Measurements from ENCODE around the gene NUDT4.
A peak's percentile ranks its signal among the peaks of the same experiment; 100 is the strongest.

Gene NUDT4

GRCh38 chr12:93351726-93352125 is 26.0 kb upstream of the NUDT4 start:
- TF ChIP-seq POLR2A (IDR thresholded peaks at IDR 0.05; ENCODE audit: low read depth, low read length) (no peak), POLR2AphosphoS5 (IDR thresholded peaks at IDR 0.05; ENCODE audit: low read depth, low read length) (no peak), TAF1 (IDR thresholded peaks at IDR 0.05; ENCODE audit: borderline replicate concordance, low read depth, low read length) (no peak)
- DNase-seq (ENCODE audit: insufficient read length): no peak
- no peak for FAIRE-seq

DNA sequence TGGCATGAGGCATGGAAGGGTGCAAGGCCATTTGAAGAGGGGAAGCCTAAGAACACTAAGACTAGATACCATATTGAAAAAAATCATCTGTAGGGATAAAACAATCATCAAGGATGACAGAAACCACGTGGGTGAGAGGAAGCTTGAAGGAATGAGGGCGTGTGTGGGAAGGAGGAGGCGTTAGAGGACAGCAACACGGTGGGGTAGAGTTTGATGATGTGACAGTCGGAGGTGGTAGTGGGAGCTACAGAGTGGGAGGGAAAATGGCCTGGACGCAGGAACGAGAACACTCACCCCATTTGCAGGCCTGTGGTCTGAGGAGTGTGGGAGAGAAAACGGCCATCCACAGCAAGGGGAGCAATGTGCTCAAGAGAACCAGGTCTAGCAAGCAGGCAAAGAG is 25.4 kb upstream of the NUDT4 start:
- FAIRE-seq: no peak
- TF ChIP-seq POLR2A (IDR thresholded peaks at IDR 0.05; ENCODE audit: low read depth, low read length): no peak
- no peak for TF ChIP-seq TAF1 (IDR thresholded peaks at IDR 0.05; ENCODE audit: borderline replicate concordance, low read depth, low read length)
- TF ChIP-seq POLR2AphosphoS5 (IDR thresholded peaks at IDR 0.05; ENCODE audit: low read depth, low read length): no peak
- DNase-seq (ENCODE audit: insufficient read length): no peak

GRCh38 chr12:93356214-93356613 is 21.5 kb upstream of the NUDT4 start:
- FAIRE-seq (no peak), DNase-seq (ENCODE audit: insufficient read length) (no peak)
- no peak for TF ChIP-seq TAF1 (IDR thresholded peaks at IDR 0.05; ENCODE audit: borderline replicate concordance, low read depth, low read length)
- no peak for TF ChIP-seq POLR2A (IDR thresholded peaks at IDR 0.05; ENCODE audit: low read depth, low read length)
- TF ChIP-seq POLR2AphosphoS5 (IDR thresholded peaks at IDR 0.05; ENCODE audit: low read depth, low read length): no peak

- FAIRE-seq: peak; percentile 68
- no peak for DNase-seq (ENCODE audit: insufficient read length)
- no peak for TF ChIP-seq TAF1 (IDR thresholded peaks at IDR 0.05; ENCODE audit: borderline replicate concordance, low read depth, low read length)
- no peak for TF ChIP-seq POLR2A (IDR thresholded peaks at IDR 0.05; ENCODE audit: low read depth, low read length)
- no peak for TF ChIP-seq POLR2AphosphoS5 (IDR thresholded peaks at IDR 0.05; ENCODE audit: low read depth, low read length)
These were observed 19.7 kb upstream of the NUDT4 start for GRCh38 chr12:93358058-93358457.

GRCh38 chr12:93358821-93359220 is 18.9 kb upstream of the NUDT4 start:
- no peak for FAIRE-seq
- DNase-seq (ENCODE audit: insufficient read length): no peak
- no peak for TF ChIP-seq TAF1 (IDR thresholded peaks at IDR 0.05; ENCODE audit: borderline replicate concordance, low read depth, low read length)
- TF ChIP-seq POLR2AphosphoS5 (IDR thresholded peaks at IDR 0.05; ENCODE audit: low read depth, low read length): no peak
- no peak for TF ChIP-seq POLR2A (IDR thresholded peaks at IDR 0.05; ENCODE audit: low read depth, low read length)

DNA sequence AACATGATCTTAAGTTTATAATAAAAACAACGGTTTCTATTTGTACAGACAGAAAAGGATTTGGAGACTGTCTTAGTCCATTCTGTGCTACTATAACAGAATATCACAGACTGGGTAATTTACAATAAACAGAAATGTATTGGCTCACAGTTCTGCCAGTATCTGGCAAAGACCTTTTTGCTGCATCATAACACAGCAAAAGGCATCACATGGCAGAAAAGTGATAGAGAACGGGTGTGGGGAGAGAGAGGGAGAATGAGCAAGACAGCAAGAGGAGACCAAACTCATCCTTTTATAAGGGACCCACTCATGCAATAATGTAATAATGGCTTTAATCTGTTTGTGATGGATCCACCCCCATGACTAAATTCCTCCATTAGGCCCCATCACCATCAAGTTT is 17.0 kb upstream of the NUDT4 start:
- no peak for FAIRE-seq

GRCh38 chr12:93361151-93361919 is 16.4 kb upstream of the NUDT4 start:
- FAIRE-seq: no peak
- TF ChIP-seq POLR2AphosphoS5 (IDR thresholded peaks at IDR 0.05; ENCODE audit: low read depth, low read length): no peak
- no peak for TF ChIP-seq TAF1 (IDR thresholded peaks at IDR 0.05; ENCODE audit: borderline replicate concordance, low read depth, low read length)
- no peak for TF ChIP-seq POLR2A (IDR thresholded peaks at IDR 0.05; ENCODE audit: low read depth, low read length)
- no peak for DNase-seq (ENCODE audit: insufficient read length)

More for the DNA sequence above, 17.0 kb upstream of the NUDT4 start:
- no peak for DNase-seq (ENCODE audit: insufficient read length)
- TF ChIP-seq TAF1 (IDR thresholded peaks at IDR 0.05; ENCODE audit: borderline replicate concordance, low read depth, low read length): no peak
- TF ChIP-seq POLR2A (IDR thresholded peaks at IDR 0.05; ENCODE audit: low read depth, low read length): no peak
- no peak for TF ChIP-seq POLR2AphosphoS5 (IDR thresholded peaks at IDR 0.05; ENCODE audit: low read depth, low read length)

- no peak for FAIRE-seq
- TF ChIP-seq TAF1 (IDR thresholded peaks at IDR 0.05; ENCODE audit: borderline replicate concordance, low read depth, low read length) (no peak), POLR2A (IDR thresholded peaks at IDR 0.05; ENCODE audit: low read depth, low read length) (no peak), POLR2AphosphoS5 (IDR thresholded peaks at IDR 0.05; ENCODE audit: low read depth, low read length) (no peak)
- DNase-seq (ENCODE audit: insufficient read length): no peak
These were observed 13.9 kb upstream of the NUDT4 start for GRCh38 chr12:93363841-93364297.

- DNase-seq (ENCODE audit: insufficient read length) (no peak), FAIRE-seq (no peak)
- TF ChIP-seq POLR2A (IDR thresholded peaks at IDR 0.05; ENCODE audit: low read depth, low read length) (no peak), POLR2AphosphoS5 (IDR thresholded peaks at IDR 0.05; ENCODE audit: low read depth, low read length) (no peak)
These were observed 11.9 kb upstream of the NUDT4 start for GRCh38 chr12:93365616-93366405.

DNA sequence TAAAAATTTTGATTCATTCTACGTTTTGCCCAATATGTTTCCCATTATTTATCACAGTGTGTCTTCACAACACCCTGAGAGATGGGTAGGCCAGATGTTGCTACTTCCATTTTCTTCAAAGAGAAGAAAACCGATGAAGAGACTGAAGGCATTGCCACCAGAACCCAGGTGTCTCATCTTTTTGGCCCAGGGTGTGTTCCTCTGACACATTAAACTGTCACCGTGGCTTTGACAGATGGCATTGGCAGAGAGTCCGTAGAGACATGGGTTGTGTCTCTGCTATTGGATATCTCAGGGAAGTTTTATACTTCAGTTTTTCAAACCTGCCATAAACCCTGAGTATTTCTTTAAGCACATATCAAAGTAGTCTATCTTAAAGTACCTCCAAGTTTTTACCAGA is 11.3 kb upstream of the NUDT4 start:
- no peak for FAIRE-seq
- no peak for DNase-seq (ENCODE audit: insufficient read length)
- TF ChIP-seq POLR2A (IDR thresholded peaks at IDR 0.05; ENCODE audit: low read depth, low read length): no peak
- no peak for TF ChIP-seq POLR2AphosphoS5 (IDR thresholded peaks at IDR 0.05; ENCODE audit: low read depth, low read length)
- TF ChIP-seq TAF1 (IDR thresholded peaks at IDR 0.05; ENCODE audit: borderline replicate concordance, low read depth, low read length): no peak

DNA sequence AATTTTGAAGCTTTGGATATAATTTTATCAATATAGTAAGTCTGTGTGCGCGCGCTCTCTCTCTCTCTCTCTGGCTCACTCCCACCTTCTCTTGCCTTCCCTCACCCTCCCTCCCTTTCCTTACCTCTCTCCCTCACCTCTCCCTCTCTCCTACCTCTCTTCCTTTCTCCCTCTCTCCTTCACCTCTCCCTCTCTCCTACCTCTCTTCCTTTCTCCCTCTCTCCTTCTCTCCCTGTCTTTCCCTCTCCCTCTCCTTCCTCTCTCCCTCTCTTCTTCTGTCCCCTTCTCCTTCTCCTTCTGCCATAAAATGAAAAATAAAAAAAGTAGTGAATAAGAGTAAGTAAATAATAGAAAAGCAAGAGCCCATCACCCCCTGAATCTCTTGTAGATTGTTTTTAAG is 9.0 kb upstream of the NUDT4 start:
- FAIRE-seq (no peak), DNase-seq (ENCODE audit: insufficient read length) (no peak)
- TF ChIP-seq TAF1 (IDR thresholded peaks at IDR 0.05; ENCODE audit: borderline replicate concordance, low read depth, low read length) (no peak), POLR2A (IDR thresholded peaks at IDR 0.05; ENCODE audit: low read depth, low read length) (no peak), POLR2AphosphoS5 (IDR thresholded peaks at IDR 0.05; ENCODE audit: low read depth, low read length) (no peak)

DNA sequence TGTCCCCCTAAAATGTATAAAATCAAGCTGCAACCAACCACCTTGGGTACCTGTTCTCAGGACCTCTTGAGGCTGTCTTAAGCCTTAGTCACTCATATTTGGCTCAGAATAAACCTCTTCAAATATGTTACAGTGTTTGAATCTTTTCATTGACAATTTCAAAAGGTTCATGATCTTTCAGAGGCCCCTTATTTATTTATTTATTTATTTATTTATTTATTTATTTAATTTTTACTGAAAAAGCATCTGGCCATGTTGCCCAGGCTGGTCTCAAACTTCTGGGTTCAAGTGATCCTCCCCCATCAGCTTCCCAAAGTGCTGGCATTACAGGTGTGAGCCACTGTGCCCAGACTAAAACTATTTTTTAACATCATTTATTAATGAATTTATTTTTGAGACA is 8.2 kb upstream of the NUDT4 start:
- FAIRE-seq (no peak), DNase-seq (ENCODE audit: insufficient read length) (no peak)
- TF ChIP-seq POLR2A (IDR thresholded peaks at IDR 0.05; ENCODE audit: low read depth, low read length): no peak
- TF ChIP-seq POLR2AphosphoS5 (IDR thresholded peaks at IDR 0.05; ENCODE audit: low read depth, low read length): no peak
- TF ChIP-seq TAF1 (IDR thresholded peaks at IDR 0.05; ENCODE audit: borderline replicate concordance, low read depth, low read length): no peak

Measured in GM12892 (cell line).